ENCODE results near the gene IMP4.

- TF ChIP-seq, protein P1, sequence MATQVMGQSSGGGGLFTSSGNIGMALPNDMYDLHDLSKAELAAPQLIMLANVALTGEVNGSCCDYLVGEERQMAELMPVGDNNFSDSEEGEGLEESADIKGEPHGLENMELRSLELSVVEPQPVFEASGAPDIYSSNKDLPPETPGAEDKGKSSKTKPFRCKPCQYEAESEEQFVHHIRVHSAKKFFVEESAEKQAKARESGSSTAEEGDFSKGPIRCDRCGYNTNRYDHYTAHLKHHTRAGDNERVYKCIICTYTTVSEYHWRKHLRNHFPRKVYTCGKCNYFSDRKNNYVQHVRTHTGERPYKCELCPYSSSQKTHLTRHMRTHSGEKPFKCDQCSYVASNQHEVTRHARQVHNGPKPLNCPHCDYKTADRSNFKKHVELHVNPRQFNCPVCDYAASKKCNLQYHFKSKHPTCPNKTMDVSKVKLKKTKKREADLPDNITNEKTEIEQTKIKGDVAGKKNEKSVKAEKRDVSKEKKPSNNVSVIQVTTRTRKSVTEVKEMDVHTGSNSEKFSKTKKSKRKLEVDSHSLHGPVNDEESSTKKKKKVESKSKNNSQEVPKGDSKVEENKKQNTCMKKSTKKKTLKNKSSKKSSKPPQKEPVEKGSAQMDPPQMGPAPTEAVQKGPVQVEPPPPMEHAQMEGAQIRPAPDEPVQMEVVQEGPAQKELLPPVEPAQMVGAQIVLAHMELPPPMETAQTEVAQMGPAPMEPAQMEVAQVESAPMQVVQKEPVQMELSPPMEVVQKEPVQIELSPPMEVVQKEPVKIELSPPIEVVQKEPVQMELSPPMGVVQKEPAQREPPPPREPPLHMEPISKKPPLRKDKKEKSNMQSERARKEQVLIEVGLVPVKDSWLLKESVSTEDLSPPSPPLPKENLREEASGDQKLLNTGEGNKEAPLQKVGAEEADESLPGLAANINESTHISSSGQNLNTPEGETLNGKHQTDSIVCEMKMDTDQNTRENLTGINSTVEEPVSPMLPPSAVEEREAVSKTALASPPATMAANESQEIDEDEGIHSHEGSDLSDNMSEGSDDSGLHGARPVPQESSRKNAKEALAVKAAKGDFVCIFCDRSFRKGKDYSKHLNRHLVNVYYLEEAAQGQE (IDR thresholded peaks at IDR 0.05; ENCODE audit: low read depth, low read length): no peak
- TF ChIP-seq, protein P2, sequence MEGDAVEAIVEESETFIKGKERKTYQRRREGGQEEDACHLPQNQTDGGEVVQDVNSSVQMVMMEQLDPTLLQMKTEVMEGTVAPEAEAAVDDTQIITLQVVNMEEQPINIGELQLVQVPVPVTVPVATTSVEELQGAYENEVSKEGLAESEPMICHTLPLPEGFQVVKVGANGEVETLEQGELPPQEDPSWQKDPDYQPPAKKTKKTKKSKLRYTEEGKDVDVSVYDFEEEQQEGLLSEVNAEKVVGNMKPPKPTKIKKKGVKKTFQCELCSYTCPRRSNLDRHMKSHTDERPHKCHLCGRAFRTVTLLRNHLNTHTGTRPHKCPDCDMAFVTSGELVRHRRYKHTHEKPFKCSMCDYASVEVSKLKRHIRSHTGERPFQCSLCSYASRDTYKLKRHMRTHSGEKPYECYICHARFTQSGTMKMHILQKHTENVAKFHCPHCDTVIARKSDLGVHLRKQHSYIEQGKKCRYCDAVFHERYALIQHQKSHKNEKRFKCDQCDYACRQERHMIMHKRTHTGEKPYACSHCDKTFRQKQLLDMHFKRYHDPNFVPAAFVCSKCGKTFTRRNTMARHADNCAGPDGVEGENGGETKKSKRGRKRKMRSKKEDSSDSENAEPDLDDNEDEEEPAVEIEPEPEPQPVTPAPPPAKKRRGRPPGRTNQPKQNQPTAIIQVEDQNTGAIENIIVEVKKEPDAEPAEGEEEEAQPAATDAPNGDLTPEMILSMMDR (IDR thresholded peaks at IDR 0.05 in 2 of 3, conservative IDR thresholded peaks at IDR 0.05 in 1 of 3; ENCODE audit: control insufficient read depth in 2 of 3, extremely low read depth in 1 of 3, insufficient read depth in 1 of 3, low read depth in 3 of 3, low read length in 3 of 3): no peak
- TF ChIP-seq CHD2 (IDR thresholded peaks at IDR 0.05; ENCODE audit: borderline replicate concordance, low read depth, low read length) (no peak), SREBF2 (IDR thresholded peaks at IDR 0.05; ENCODE audit: low read length) (no peak), RB1 (IDR thresholded peaks at IDR 0.05; ENCODE audit: borderline replicate concordance) (no peak), CHD1 (IDR thresholded peaks at IDR 0.05; ENCODE audit: low read depth, low read length) (no peak), NBN (IDR thresholded peaks at IDR 0.05) (no peak), POLR2A (IDR thresholded peaks at IDR 0.05; ENCODE audit: low read depth, low read length) (no peak; the same call in 1 of the 2 replicates)
These were observed 4.0 kb downstream of the IMP4 start for GRCh38 chr2:130346741-130347066.

Data from GM12878 (cell line).